H9 (cell line): Measurements from ENCODE around the gene PACS1. TPM values are rescaled to one million over a fixed set of nuclear protein-coding genes. Genes with fewer than 3 reads are reported as not detected.

Experiments used
- DNase-seq: peaks from one replicate; pipeline ENCODE4 v3.0.0-alpha.2; 2017
- H2AFZ ChIP-seq: one replicate; pipeline ENCODE4 v1.6.1; 2013; ENCODE audit warnings: mild to moderate bottlenecking, low read length, control low read depth, moderate library complexity
- H2AK5ac ChIP-seq: 2 replicates; pipeline ENCODE4 v1.6.1; 2013; ENCODE audit warnings: low read length, control low read depth, mixed read lengths; ENCODE audit not compliant: insufficient read length
- H2BK120ac ChIP-seq: one replicate; pipeline ENCODE4 v1.6.1; 2013; ENCODE audit warnings: low read depth, mild to moderate bottlenecking, low read length, control low read depth, inconsistent platforms; ENCODE audit not compliant: poor library complexity, severe bottlenecking
- H2BK12ac ChIP-seq: 2 replicates; pipeline ENCODE4 v1.6.1; 2013; ENCODE audit warnings: low read length, control low read depth, mixed read lengths, low read depth; ENCODE audit not compliant: insufficient read length
- H2BK15ac ChIP-seq: 2 replicates; pipeline ENCODE4 v1.6.1; 2013; ENCODE audit warnings: low read depth, low read length, control low read depth
- H2BK20ac ChIP-seq: one replicate; pipeline ENCODE4 v1.6.1; 2013; ENCODE audit warnings: low read depth, mild to moderate bottlenecking, low read length, control low read depth, inconsistent platforms; ENCODE audit not compliant: poor library complexity, severe bottlenecking
- H2BK5ac ChIP-seq: 2 replicates; pipeline ENCODE4 v1.6.1; 2013; ENCODE audit warnings: low read length, control low read depth, mixed read lengths; ENCODE audit not compliant: insufficient read length
- H3K14ac ChIP-seq: 2 replicates; pipeline ENCODE4 v1.6.1; 2013; ENCODE audit warnings: low read length, control low read depth; ENCODE audit not compliant: insufficient read depth
- H3K18ac ChIP-seq: 2 replicates; pipeline ENCODE4 v1.6.1; 2013; ENCODE audit warnings: low read depth, mild to moderate bottlenecking, mixed read lengths, low read length, control low read depth; ENCODE audit not compliant: insufficient read length
- H3K23ac ChIP-seq: 2 replicates; pipeline ENCODE4 v1.6.1; 2013; ENCODE audit warnings: low read length, control low read depth, mixed read lengths, low read depth; ENCODE audit not compliant: insufficient read length
- H3K23me2 ChIP-seq: 2 replicates; pipeline ENCODE4 v1.6.1; 2013; ENCODE audit warnings: low read depth, mild to moderate bottlenecking, mixed read lengths, low read length, control low read depth; ENCODE audit not compliant: insufficient read length, poor library complexity, severe bottlenecking
- H3K27ac ChIP-seq: 2 replicates; pipeline ENCODE4 v1.5.1; 2013; ENCODE audit warnings: low read length, control low read depth, mixed read lengths, low read depth; ENCODE audit not compliant: insufficient read length
- H3K27me3 ChIP-seq: 2 replicates; pipeline ENCODE4 v1.6.1; 2013; ENCODE audit warnings: low read length, control low read depth, inconsistent platforms; ENCODE audit not compliant: insufficient read depth
- H3K4ac ChIP-seq: 2 replicates; pipeline ENCODE4 v1.6.1; 2013; ENCODE audit warnings: low read depth, mild to moderate bottlenecking, control low read depth, inconsistent platforms, low read length, moderate library complexity
- H3K4me1 ChIP-seq: 2 replicates; pipeline ENCODE4 v1.6.1; 2013; ENCODE audit warnings: low read length, control low read depth, inconsistent platforms; ENCODE audit not compliant: insufficient read depth
- H3K4me2 ChIP-seq: 2 replicates; pipeline ENCODE4 v1.6.1; 2013; ENCODE audit warnings: low read length, control low read depth, mixed read lengths; ENCODE audit not compliant: insufficient read length, insufficient read depth
- H3K56ac ChIP-seq: 2 replicates; pipeline ENCODE4 v1.6.1; 2013; ENCODE audit warnings: low read depth, mild to moderate bottlenecking, mixed read lengths, low read length, control low read depth; ENCODE audit not compliant: insufficient read length
- H3K79me1 ChIP-seq: 2 replicates; pipeline ENCODE4 v1.6.1; 2013; ENCODE audit warnings: low read depth, mild to moderate bottlenecking, moderate library complexity, low read length, control low read depth, inconsistent platforms; ENCODE audit not compliant: insufficient read depth, poor library complexity, severe bottlenecking
- H3K79me2 ChIP-seq: 2 replicates; pipeline ENCODE4 v1.6.1; 2013; ENCODE audit warnings: low read length, control low read depth, inconsistent platforms; ENCODE audit not compliant: insufficient read depth
- H3K9ac ChIP-seq: 2 replicates; pipeline ENCODE4 v1.6.1; 2013; ENCODE audit warnings: low read length, control low read depth, mixed read lengths; ENCODE audit not compliant: insufficient read length; ENCODE audit errors: extremely low read depth
- H3K9me3 ChIP-seq: one replicate; pipeline ENCODE4 v1.6.1; 2013; ENCODE audit warnings: low read depth, low read length, inconsistent platforms; ENCODE audit not compliant: control insufficient read depth
- H3T11ph ChIP-seq: one replicate; pipeline ENCODE4 v1.6.1; 2013; ENCODE audit warnings: mild to moderate bottlenecking, low read length, control low read depth, inconsistent platforms
- H4K20me1 ChIP-seq: one replicate; pipeline ENCODE4 v1.6.1; 2013; ENCODE audit not compliant: control insufficient read depth, insufficient read length, insufficient read depth
- H4K5ac ChIP-seq: 2 replicates; pipeline ENCODE4 v1.6.1; 2013; ENCODE audit warnings: low read depth, mild to moderate bottlenecking, mixed read lengths, low read length, control low read depth; ENCODE audit not compliant: insufficient read length
- H4K8ac ChIP-seq: replicated peaks from 2 replicates; pipeline ENCODE4 v1.6.1; 2013; ENCODE audit warnings: low read length, control low read depth, mixed read lengths, low read depth; ENCODE audit not compliant: insufficient read length
- H4K91ac ChIP-seq: 2 replicates; pipeline ENCODE4 v1.6.1; 2013; ENCODE audit warnings: low read depth, mild to moderate bottlenecking, moderate library complexity, mixed read lengths, low read length, control low read depth; ENCODE audit not compliant: insufficient read length
- H3K27ac Mint-ChIP-seq, 3 experiments: 2 replicates in 2 of 3; 3 replicates in 1 of 3; pipeline ENCODE4 v1.8.0; 2020 to 2021; ENCODE audit warnings: mixed read lengths in 3 of 3, mild to moderate bottlenecking in 1 of 3, moderate library complexity in 1 of 3
- H3K27me3 Mint-ChIP-seq: 2 replicates; pipeline ENCODE4 v1.8.0; 2021; ENCODE audit warnings: low read depth, mild to moderate bottlenecking, moderate library complexity, mixed read lengths
- H3K36me3 Mint-ChIP-seq, 3 experiments: 2 replicates in 2 of 3; 3 replicates in 1 of 3; pipeline ENCODE4 v1.8.0; 2020 to 2021; ENCODE audit warnings: low read depth in 3 of 3, mixed read lengths in 3 of 3; ENCODE audit not compliant: insufficient read depth in 1 of 3
- H3K4me1 Mint-ChIP-seq, 2 experiments: 2 replicates each; pipeline ENCODE4 v1.8.0; 2020; ENCODE audit warnings: mixed read lengths in 2 of 2
- H3K4me3 Mint-ChIP-seq, 2 experiments: 2 replicates in 1 of 2; 3 replicates in 1 of 2; pipeline ENCODE4 v1.8.0; 2020 to 2021; ENCODE audit warnings: mild to moderate bottlenecking in 2 of 2, mixed read lengths in 2 of 2, moderate library complexity in 1 of 2
- H3K9me3 Mint-ChIP-seq, 2 experiments: 2 replicates in 1 of 2; 3 replicates in 1 of 2; pipeline ENCODE4 v1.8.0; 2020; ENCODE audit warnings: mild to moderate bottlenecking in 2 of 2, mixed read lengths in 2 of 2, moderate library complexity in 1 of 2
- WGBS: extraction: QIAGEN DNeasy Blood & Tissue Kit; methylation state at CpG from one replicate; pipeline ENCODE4 v1.1.7; 2013; ENCODE audit warnings: missing lambda C conversion rate, low lambda C conversion rate, mixed read lengths; ENCODE audit not compliant: insufficient read length; ENCODE audit errors: extremely low coverage; 5-methylcytosine and 5-hydroxymethylcytosine counted together
- total RNA-seq: library from RNA; stranded (reverse); gene quantifications from 2 replicates; pipeline ENCODE4 v1.2.1, GENCODE V29; 2021
- TF ChIP-seq, protein P1 (sequence below): fragments of 200-600 bp; sonication (generic); conservative IDR thresholded peaks from 3 replicates; pipeline ENCODE4 v1.8.0; 2021; ENCODE audit warnings: antibody characterized with exemption, mild to moderate bottlenecking

The PACS1 gene
- total RNA-seq, 1 experiment from 2014 or later: 35.5 TPM

DNA sequence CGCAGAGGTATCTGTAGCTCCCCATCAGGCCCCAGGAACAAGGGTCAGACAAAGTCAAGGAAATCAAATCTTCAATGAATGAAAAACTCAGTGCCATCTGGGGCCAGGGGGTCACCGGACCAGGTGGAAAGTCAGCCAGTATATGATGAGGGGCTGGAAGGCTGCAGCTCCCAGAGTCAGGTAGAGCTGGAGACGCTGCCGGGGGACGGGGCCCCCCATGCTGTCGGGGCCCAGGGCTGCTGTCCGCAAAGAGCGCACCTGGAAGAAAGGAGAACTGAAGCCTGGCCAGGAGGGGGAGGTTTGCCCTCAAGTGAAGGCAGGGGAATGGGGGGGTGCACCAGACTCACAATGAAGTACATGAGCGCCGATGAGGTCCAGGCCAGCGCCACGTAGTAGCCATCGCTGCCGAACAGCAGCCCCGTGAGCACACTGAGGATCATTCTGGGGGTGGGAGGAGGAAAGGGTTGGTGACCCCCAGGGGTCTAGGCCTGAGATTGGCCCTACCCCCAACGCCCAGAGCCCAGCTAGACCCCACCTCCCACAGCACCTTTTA is 214.5 kb downstream of the PACS1 start:
- Mint-ChIP-seq H3K27me3 (peaks cover 15% of the 10 kb centered on the region), H3K4me1 (peaks cover 21 to 27% of the 10 kb centered on the region in 2 experiments), H3K27ac (peak overlapping the region in 1 of 3 experiments; percentile 82; a peak in 1 of 7 replicates), H3K4me3 (no peak overlapping the region), H3K9me3 (no peaks in the 10 kb centered on the region; a peak in 1 of 5 replicates), H3K36me3 (peaks cover 0 to 10% (median 9%) of the 10 kb centered on the region in 3 experiments; a peak in 5 of 7 replicates)
- 0 out of 2 replicates have a peak, but pooled peaks cover 2% of the 10 kb centered on the region for H3K4me1 ChIP-seq
- no peak overlapping the region for H4K5ac ChIP-seq
- no peak overlapping the region for H2BK120ac ChIP-seq
- no peak overlapping the region for H3K18ac ChIP-seq
- no peak overlapping the region for H4K8ac ChIP-seq
- TF ChIP-seq, protein P1, sequence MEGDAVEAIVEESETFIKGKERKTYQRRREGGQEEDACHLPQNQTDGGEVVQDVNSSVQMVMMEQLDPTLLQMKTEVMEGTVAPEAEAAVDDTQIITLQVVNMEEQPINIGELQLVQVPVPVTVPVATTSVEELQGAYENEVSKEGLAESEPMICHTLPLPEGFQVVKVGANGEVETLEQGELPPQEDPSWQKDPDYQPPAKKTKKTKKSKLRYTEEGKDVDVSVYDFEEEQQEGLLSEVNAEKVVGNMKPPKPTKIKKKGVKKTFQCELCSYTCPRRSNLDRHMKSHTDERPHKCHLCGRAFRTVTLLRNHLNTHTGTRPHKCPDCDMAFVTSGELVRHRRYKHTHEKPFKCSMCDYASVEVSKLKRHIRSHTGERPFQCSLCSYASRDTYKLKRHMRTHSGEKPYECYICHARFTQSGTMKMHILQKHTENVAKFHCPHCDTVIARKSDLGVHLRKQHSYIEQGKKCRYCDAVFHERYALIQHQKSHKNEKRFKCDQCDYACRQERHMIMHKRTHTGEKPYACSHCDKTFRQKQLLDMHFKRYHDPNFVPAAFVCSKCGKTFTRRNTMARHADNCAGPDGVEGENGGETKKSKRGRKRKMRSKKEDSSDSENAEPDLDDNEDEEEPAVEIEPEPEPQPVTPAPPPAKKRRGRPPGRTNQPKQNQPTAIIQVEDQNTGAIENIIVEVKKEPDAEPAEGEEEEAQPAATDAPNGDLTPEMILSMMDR: no peak
- H2AK5ac ChIP-seq: no peak overlapping the region
- no peak overlapping the region for H3K4ac ChIP-seq
- no peak overlapping the region for H3K9ac ChIP-seq
- no peak overlapping the region for H2BK15ac ChIP-seq
- no peak overlapping the region for H3K4me2 ChIP-seq
- H4K91ac ChIP-seq: no peak overlapping the region
- H3K27ac ChIP-seq: no peak overlapping the region
- H2AFZ ChIP-seq: no peak overlapping the region
- peaks cover 5% of the 10 kb centered on the region for H3K23me2 ChIP-seq
- H4K20me1 ChIP-seq: no peaks in the 10 kb centered on the region
- no peak overlapping the region for H2BK12ac ChIP-seq
- no peak overlapping the region for H2BK20ac ChIP-seq
- H3T11ph ChIP-seq: no peak overlapping the region
- H3K27me3 ChIP-seq: no peaks in the 10 kb centered on the region
- no peak overlapping the region for H3K23ac ChIP-seq
- no peak overlapping the region for H3K56ac ChIP-seq
- no peaks in the 10 kb centered on the region for H3K79me1 ChIP-seq
- peaks cover 1% of the 10 kb centered on the region; the same call in 1 of the 2 replicates for H3K79me2 ChIP-seq
- DNase-seq: no peak
- H3K14ac ChIP-seq: no peak overlapping the region
- no peak overlapping the region for H2BK5ac ChIP-seq
- H3K9me3 ChIP-seq: no peaks in the 10 kb centered on the region
- WGBS: no CpG with 5 or more reads among the region's 16 CpGs
